Neutrophil (primary cell): Measurements from ENCODE around the gene RGP1.

Experiments
- H3K27ac ChIP-seq: fragments of 200-600 bp; sonication (generic); 2 replicates; pipeline ENCODE4 v1.5.1; 2016; ENCODE audit warnings: mild to moderate bottlenecking, moderate library complexity
- H3K27me3 ChIP-seq: fragments of 200-600 bp; sonication (generic); 2 replicates; pipeline ENCODE4 v1.6.0; 2016; ENCODE audit warnings: mild to moderate bottlenecking
- H3K36me3 ChIP-seq: fragments of 200-600 bp; sonication (generic); 2 replicates; pipeline ENCODE4 v1.5.1; 2017
- H3K4me1 ChIP-seq, 2 experiments: fragments of 200-600 bp in 1 of 2; sonication (generic) in 1 of 2; 1 replicate in 1 of 2; 2 replicates in 1 of 2; pipeline versions ENCODE4 v1.5.1 to v1.6.1; 2013 to 2016; ENCODE audit warnings: low read depth in 1 of 2, low read length in 1 of 2, mild to moderate bottlenecking in 1 of 2, moderate library complexity in 1 of 2; ENCODE audit not compliant: control insufficient read depth in 1 of 2, insufficient read depth in 1 of 2
- H3K4me3 ChIP-seq, 2 experiments: fragments of 200-600 bp in 1 of 2; sonication (generic) in 1 of 2; 1 replicate in 1 of 2; 2 replicates in 1 of 2; pipeline ENCODE4 v1.5.1; 2013 to 2016; ENCODE audit warnings: low read depth in 1 of 2, low read length in 1 of 2, mild to moderate bottlenecking in 1 of 2, moderate library complexity in 1 of 2
- H3K9me3 ChIP-seq: fragments of 200-600 bp; sonication (generic); 2 replicates; pipeline ENCODE4 v1.5.1; 2016
- TF ChIP-seq, protein P1 (sequence below): fragments of 200-600 bp; sonication (generic); IDR thresholded peaks from 2 replicates; pipeline ENCODE4 v1.5.1; 2016; ENCODE audit warnings: antibody characterized with exemption

RGP1 gene

GRCh38 chr9:35723908-35724307, 25.2 kb upstream of the RGP1 start:
- TF ChIP-seq, protein P1, sequence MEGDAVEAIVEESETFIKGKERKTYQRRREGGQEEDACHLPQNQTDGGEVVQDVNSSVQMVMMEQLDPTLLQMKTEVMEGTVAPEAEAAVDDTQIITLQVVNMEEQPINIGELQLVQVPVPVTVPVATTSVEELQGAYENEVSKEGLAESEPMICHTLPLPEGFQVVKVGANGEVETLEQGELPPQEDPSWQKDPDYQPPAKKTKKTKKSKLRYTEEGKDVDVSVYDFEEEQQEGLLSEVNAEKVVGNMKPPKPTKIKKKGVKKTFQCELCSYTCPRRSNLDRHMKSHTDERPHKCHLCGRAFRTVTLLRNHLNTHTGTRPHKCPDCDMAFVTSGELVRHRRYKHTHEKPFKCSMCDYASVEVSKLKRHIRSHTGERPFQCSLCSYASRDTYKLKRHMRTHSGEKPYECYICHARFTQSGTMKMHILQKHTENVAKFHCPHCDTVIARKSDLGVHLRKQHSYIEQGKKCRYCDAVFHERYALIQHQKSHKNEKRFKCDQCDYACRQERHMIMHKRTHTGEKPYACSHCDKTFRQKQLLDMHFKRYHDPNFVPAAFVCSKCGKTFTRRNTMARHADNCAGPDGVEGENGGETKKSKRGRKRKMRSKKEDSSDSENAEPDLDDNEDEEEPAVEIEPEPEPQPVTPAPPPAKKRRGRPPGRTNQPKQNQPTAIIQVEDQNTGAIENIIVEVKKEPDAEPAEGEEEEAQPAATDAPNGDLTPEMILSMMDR = no peak
- no peaks in the 10 kb centered on the region for H3K27me3 ChIP-seq
- no peak overlapping the region for H3K4me3 ChIP-seq
- H3K27ac ChIP-seq = no peak overlapping the region
- H3K4me1 ChIP-seq = peaks cover 23 to 25% of the 10 kb centered on the region in 2 experiments
- no peaks in the 10 kb centered on the region for H3K9me3 ChIP-seq
- peaks cover 96% of the 10 kb centered on the region for H3K36me3 ChIP-seq

GRCh38 chr9:35725362-35725761, 23.7 kb upstream of the RGP1 start:
- no peaks in the 10 kb centered on the region for H3K27me3 ChIP-seq
- TF ChIP-seq, protein P1 = no peak
- peaks cover 35 to 38% of the 10 kb centered on the region in 2 experiments for H3K4me1 ChIP-seq
- H3K36me3 ChIP-seq = peaks cover 89% of the 10 kb centered on the region
- peak overlapping the region; percentile 7 for H3K27ac ChIP-seq
- no peak overlapping the region for H3K4me3 ChIP-seq
- no peaks in the 10 kb centered on the region for H3K9me3 ChIP-seq

- H3K27ac ChIP-seq = peak overlapping the region; percentile 99
- H3K9me3 ChIP-seq = no peaks in the 10 kb centered on the region
- peaks cover 73% of the 10 kb centered on the region for H3K36me3 ChIP-seq
- no peaks in the 10 kb centered on the region for H3K27me3 ChIP-seq
- peak overlapping the region in 1 of 2 experiments; percentile 4 for H3K4me3 ChIP-seq
- peaks cover 35 to 51% of the 10 kb centered on the region in 2 experiments for H3K4me1 ChIP-seq
- TF ChIP-seq, protein P1 = no peak
Measured at GRCh38 chr9:35726931-35727330, 22.2 kb upstream of the RGP1 start.

GRCh38 chr9:35727676-35728040, 21.4 kb upstream of the RGP1 start:
- peaks cover 66% of the 10 kb centered on the region for H3K36me3 ChIP-seq
- peak overlapping the region; percentile 99 for H3K27ac ChIP-seq
- H3K9me3 ChIP-seq = no peaks in the 10 kb centered on the region
- TF ChIP-seq, protein P1 = no peak
- H3K4me3 ChIP-seq = peak overlapping the region; percentile 93 to 94
- H3K4me1 ChIP-seq = peaks cover 36 to 52% of the 10 kb centered on the region in 2 experiments
- no peaks in the 10 kb centered on the region for H3K27me3 ChIP-seq

GRCh38 chr9:35728041-35728971, 20.8 kb upstream of the RGP1 start:
- TF ChIP-seq, protein P1 = no peak
- H3K27me3 ChIP-seq = no peaks in the 10 kb centered on the region
- peaks cover 60% of the 10 kb centered on the region for H3K36me3 ChIP-seq
- H3K27ac ChIP-seq = peak overlapping the region; percentile 99
- H3K4me3 ChIP-seq = peak overlapping the region; percentile 93 to 94
- peaks cover 43 to 58% of the 10 kb centered on the region in 2 experiments for H3K4me1 ChIP-seq
- no peaks in the 10 kb centered on the region for H3K9me3 ChIP-seq
